Neuronal stem cell (in vitro differentiated cells): ENCODE measurements around the gene DCAF11.

Source experiments
- DNase-seq: peaks from one replicate; pipeline ENCODE4 v3.0.0-alpha.2; 2013; ENCODE audit warnings: low spot score
- H2AFZ ChIP-seq: one replicate; pipeline ENCODE4 v1.6.1; 2013; ENCODE audit warnings: mild to moderate bottlenecking, low read length, inconsistent platforms
- H2AK5ac ChIP-seq: 2 replicates; pipeline ENCODE4 v1.6.1; 2013; ENCODE audit warnings: low read depth, mild to moderate bottlenecking, inconsistent platforms, low read length, moderate library complexity, mixed read lengths
- H2BK120ac ChIP-seq: 2 replicates; pipeline ENCODE4 v1.6.1; 2013; ENCODE audit warnings: low read depth, mild to moderate bottlenecking, inconsistent platforms, low read length, moderate library complexity, mixed read lengths
- H2BK12ac ChIP-seq: one replicate; pipeline ENCODE4 v1.6.1; 2013; ENCODE audit warnings: low read length, inconsistent platforms
- H2BK15ac ChIP-seq: 2 replicates; pipeline ENCODE4 v1.6.1; 2013; ENCODE audit warnings: mild to moderate bottlenecking, low read length, inconsistent platforms, mixed read lengths
- H2BK5ac ChIP-seq: one replicate; pipeline ENCODE4 v1.6.1; 2013; ENCODE audit warnings: inconsistent platforms, mild to moderate bottlenecking, low read length, moderate library complexity
- H3K14ac ChIP-seq: one replicate; pipeline ENCODE4 v1.6.1; 2013; ENCODE audit warnings: low read length, inconsistent platforms
- H3K18ac ChIP-seq: 2 replicates; pipeline ENCODE4 v1.6.1; 2013; ENCODE audit warnings: low read length, inconsistent platforms
- H3K23ac ChIP-seq: 2 replicates; pipeline ENCODE4 v1.6.1; 2013; ENCODE audit warnings: low read depth, mild to moderate bottlenecking, mixed read lengths, low read length, inconsistent platforms; ENCODE audit not compliant: poor library complexity
- H3K27ac ChIP-seq: replicated peaks from 3 replicates; pipeline ENCODE4 v1.5.1; 2013; ENCODE audit warnings: low read length, inconsistent platforms
- H3K27me3 ChIP-seq, 3 experiments: 2 replicates each; pipeline ENCODE4 v1.6.1; 2013; ENCODE audit warnings: low read length in 3 of 3, mild to moderate bottlenecking in 2 of 3, inconsistent platforms in 1 of 3, low read depth in 1 of 3, mixed read lengths in 1 of 3, moderate library complexity in 1 of 3; ENCODE audit not compliant: control insufficient read depth in 3 of 3, insufficient read depth in 3 of 3
- H3K36me3 ChIP-seq, 2 donors: replicated peaks in 1 of 2; 2 replicates each; pipeline ENCODE4 v1.6.1; 2013; ENCODE audit warnings: low read length in 2 of 2; ENCODE audit not compliant: control insufficient read depth in 2 of 2, insufficient read depth in 2 of 2
- H3K4ac ChIP-seq: 2 replicates; pipeline ENCODE4 v1.6.1; 2013; ENCODE audit warnings: inconsistent platforms, mild to moderate bottlenecking, low read length, moderate library complexity
- H3K4me1 ChIP-seq, 2 donors: 1 replicate in 1 of 2; 2 replicates in 1 of 2; pipeline ENCODE4 v1.6.1; 2013; ENCODE audit warnings: low read length in 2 of 2, low read depth in 1 of 2; ENCODE audit not compliant: control insufficient read depth in 2 of 2, insufficient read depth in 1 of 2
- H3K4me2 ChIP-seq: one replicate; pipeline ENCODE4 v1.6.1; 2013; ENCODE audit warnings: mild to moderate bottlenecking, low read length, inconsistent platforms; ENCODE audit not compliant: insufficient read depth, poor library complexity, severe bottlenecking
- H3K4me3 ChIP-seq, 2 donors: 2 replicates each; pipeline ENCODE4 v1.5.1; 2013; ENCODE audit warnings: low read length in 2 of 2, mild to moderate bottlenecking in 2 of 2, inconsistent platforms in 1 of 2, moderate library complexity in 1 of 2
- H3K79me1 ChIP-seq: one replicate; pipeline ENCODE4 v1.6.1; 2013; ENCODE audit warnings: low read depth, mild to moderate bottlenecking, inconsistent platforms, low read length, moderate library complexity
- H3K9ac ChIP-seq: one replicate; pipeline ENCODE4 v1.6.1; 2013; ENCODE audit warnings: mild to moderate bottlenecking, low read depth, low read length, inconsistent platforms; ENCODE audit not compliant: poor library complexity
- H3K9me3 ChIP-seq, 2 donors: replicated peaks in 1 of 2; 2 replicates each; pipeline versions ENCODE3 to v1.6.1; 2013; ENCODE audit warnings: low read length in 2 of 2, mild to moderate bottlenecking in 2 of 2, inconsistent platforms in 1 of 2, low read depth in 1 of 2, mixed read lengths in 1 of 2, moderate library complexity in 1 of 2; ENCODE audit not compliant: control insufficient read depth in 2 of 2, insufficient read depth in 1 of 2
- H4K8ac ChIP-seq: one replicate; pipeline ENCODE4 v1.6.1; 2013; ENCODE audit warnings: low read depth, mild to moderate bottlenecking, inconsistent platforms, low read length, moderate library complexity
- H4K91ac ChIP-seq: one replicate; pipeline ENCODE4 v1.6.1; 2013; ENCODE audit warnings: low read length, low read depth, mild to moderate bottlenecking, inconsistent platforms; ENCODE audit not compliant: poor library complexity
- WGBS, 2 donors: extraction: QIAGEN DNeasy Blood & Tissue Kit; methylation state at CpG; one replicate each; pipeline ENCODE4 v1.1.7; 2013; ENCODE audit warnings: missing lambda C conversion rate in 2 of 2, mixed read lengths in 1 of 2; ENCODE audit not compliant: insufficient read length in 2 of 2, insufficient replicate concordance in 1 of 2; ENCODE audit errors: extremely low coverage in 2 of 2; 5-methylcytosine and 5-hydroxymethylcytosine counted together

Gene DCAF11

DNA sequence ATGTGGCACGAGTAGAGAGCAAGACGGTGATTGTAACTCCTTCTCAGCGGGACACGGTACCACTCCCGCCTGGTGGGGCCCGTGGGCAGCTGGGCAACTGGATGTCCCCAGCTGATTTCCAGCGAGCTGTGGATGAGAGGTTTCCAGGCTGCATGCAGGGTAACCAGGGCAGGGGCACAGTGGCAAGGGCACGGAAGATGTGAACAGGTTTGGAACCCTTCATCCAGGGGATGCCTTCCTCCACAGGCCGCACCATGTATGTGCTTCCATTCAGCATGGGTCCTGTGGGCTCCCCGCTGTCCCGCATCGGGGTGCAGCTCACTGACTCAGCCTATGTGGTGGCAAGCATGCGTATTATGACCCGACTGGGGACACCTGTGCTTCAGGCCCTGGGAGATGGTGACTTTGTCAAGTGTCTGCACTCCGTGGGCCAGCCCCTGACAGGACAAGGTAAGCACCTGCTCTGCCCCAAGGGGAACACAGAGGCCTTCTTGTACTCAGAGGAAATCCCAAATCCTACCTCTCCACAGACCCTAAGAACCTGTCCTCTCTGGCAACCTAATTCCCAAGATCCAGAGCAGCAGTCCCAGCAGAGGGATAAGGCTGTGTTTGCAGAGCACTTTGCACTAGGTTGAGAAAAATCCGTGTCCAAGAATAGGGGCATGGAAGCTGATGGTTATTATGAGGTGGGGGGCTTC lies 16.2 kb upstream of the DCAF11 start:
- Histone ChIP-seq H3K4me3 (no peak overlapping the region), H2BK120ac (no peak overlapping the region), H2AK5ac (no peak overlapping the region), H3K18ac (no peak overlapping the region), H3K4ac (no peak overlapping the region), H3K79me1 (no peaks in the 10 kb centered on the region), H3K27ac (no peak overlapping the region), H2AFZ (no peak overlapping the region), H3K23ac (peak overlapping the region; percentile 26), H2BK15ac (no peak overlapping the region), H3K14ac (no peak overlapping the region), H2BK5ac (no peak overlapping the region), H2BK12ac (no peak overlapping the region), H3K4me1 (peaks cover 11% of the 10 kb centered on the region in 2 donors), H4K8ac (no peak overlapping the region), H3K27me3 (no peaks in the 10 kb centered on the region), H3K9me3 (no peaks in the 10 kb centered on the region), H4K91ac (no peak overlapping the region), H3K36me3 (peaks cover 27 to 40% of the 10 kb centered on the region in 2 donors), H3K4me2 (no peak overlapping the region), H3K9ac (peak overlapping the region; percentile 60)
- DNase-seq: no peak
- no CpG with 5 or more reads among the region's 16 CpGs for WGBS, 2 donors

DNA sequence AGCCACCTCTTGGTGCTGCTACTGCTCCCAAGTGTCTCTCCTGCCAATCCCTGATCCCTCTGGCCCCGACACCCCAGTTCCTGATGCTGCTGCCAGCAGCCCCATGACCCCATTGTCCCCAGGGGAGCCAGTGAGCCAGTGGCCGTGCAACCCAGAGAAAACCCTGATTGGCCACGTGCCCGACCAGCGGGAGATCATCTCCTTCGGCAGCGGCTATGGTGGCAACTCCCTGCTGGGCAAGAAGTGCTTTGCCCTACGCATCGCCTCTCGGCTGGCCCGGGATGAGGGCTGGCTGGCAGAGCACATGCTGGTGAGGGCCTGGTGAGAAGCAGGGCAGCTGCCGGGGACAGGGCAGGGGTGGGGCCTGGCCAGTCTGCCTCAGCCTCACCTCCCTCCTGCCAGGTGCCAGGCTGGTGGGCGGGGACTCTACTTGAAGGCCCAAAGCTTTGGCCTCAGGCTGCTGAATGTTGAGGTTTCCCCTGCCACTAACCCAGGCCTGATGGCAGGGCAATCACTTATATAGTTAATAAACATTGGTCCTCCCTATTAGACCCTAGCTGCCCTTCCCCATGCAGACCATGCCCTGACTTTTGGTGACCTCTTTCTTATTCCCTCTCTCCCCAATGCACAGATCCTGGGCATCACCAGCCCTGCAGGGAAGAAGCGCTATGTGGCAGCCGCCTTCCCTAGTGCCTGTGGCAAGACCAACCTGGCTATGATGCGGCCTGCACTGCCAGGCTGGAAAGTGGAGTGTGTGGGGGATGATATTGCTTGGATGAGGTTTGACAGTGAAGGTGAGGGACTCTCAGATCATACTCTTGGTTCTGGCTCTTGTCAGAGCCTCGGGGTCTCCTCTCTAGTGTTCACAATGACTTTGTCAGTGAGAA lies 15.4 kb upstream of the DCAF11 start:
- H3K9me3 ChIP-seq: peaks cover 0 to 2% of the 10 kb centered on the region in 2 donors
- no peak overlapping the region for H2AK5ac ChIP-seq
- no peak overlapping the region for H4K8ac ChIP-seq
- no peak overlapping the region for H3K23ac ChIP-seq
- no peak overlapping the region for H2BK120ac ChIP-seq
- no peak overlapping the region for H3K4me2 ChIP-seq
- H2BK12ac ChIP-seq: no peak overlapping the region
- H3K36me3 ChIP-seq: peaks cover 31 to 48% of the 10 kb centered on the region in 2 donors
- WGBS, 2 donors: no CpG with 5 or more reads among the region's 17 CpGs
- H3K4me3 ChIP-seq: no peak overlapping the region
- H2BK5ac ChIP-seq: no peak overlapping the region
- H3K4ac ChIP-seq: no peak overlapping the region
- no peak overlapping the region for H2BK15ac ChIP-seq
- H3K79me1 ChIP-seq: no peaks in the 10 kb centered on the region
- no peak for DNase-seq
- H2AFZ ChIP-seq: no peak overlapping the region
- no peak overlapping the region for H3K14ac ChIP-seq
- peak overlapping the region; percentile 64 for H3K9ac ChIP-seq
- H3K18ac ChIP-seq: no peak overlapping the region
- no peaks in the 10 kb centered on the region for H3K27me3 ChIP-seq
- H4K91ac ChIP-seq: no peak overlapping the region
- no peak overlapping the region for H3K27ac ChIP-seq
- H3K4me1 ChIP-seq: peaks cover 7 to 11% of the 10 kb centered on the region in 2 donors

DNA sequence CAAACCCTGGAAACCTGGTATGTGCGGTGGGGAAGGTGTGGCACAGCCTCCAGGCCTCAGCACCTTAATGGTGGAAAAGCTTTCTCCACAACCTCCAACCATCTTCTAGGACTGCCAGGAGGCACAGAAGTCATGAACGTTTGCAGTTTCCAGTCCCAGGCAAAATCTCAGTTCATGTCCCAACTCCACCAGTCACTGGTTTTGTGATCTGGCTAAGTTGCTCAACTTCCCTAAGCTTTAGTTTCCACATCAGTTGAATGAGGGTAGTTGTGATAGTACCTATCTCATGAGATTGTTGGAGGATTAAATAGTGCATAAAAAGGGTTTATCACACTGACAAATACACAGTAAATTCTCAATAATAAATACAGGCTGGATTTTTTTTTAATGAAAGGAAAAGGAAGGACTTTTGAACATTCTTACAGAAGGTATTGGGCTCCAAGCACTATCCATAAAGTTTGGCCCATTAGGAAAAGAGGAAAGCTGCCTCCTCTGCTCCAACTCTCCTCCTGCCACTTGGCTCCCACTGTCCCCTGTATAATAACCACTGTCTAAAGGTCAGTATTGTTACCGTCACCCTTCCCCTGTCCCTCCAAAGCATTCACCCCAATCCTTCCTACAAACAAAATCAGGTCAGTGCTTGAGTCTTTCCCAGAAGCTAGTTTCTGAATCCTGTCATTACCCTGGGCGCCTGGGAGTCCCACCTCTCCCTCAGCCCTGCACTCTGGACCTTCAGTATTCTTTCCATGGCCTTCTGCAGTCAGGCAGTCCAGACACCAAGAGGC lies 14.2 kb upstream of the DCAF11 start:
- H3K36me3 ChIP-seq: peaks cover 31 to 48% of the 10 kb centered on the region in 2 donors
- H2BK15ac ChIP-seq: no peak overlapping the region
- H3K18ac ChIP-seq: no peak overlapping the region
- H3K27me3 ChIP-seq: no peaks in the 10 kb centered on the region
- H4K8ac ChIP-seq: no peak overlapping the region
- no peak overlapping the region for H2BK12ac ChIP-seq
- no peak overlapping the region for H3K23ac ChIP-seq
- H3K79me1 ChIP-seq: no peaks in the 10 kb centered on the region
- no peak overlapping the region for H3K4ac ChIP-seq
- no peak for DNase-seq
- no peak overlapping the region for H2AFZ ChIP-seq
- no peak overlapping the region for H2AK5ac ChIP-seq
- H3K14ac ChIP-seq: no peak overlapping the region
- no peak overlapping the region for H3K4me2 ChIP-seq
- H3K9ac ChIP-seq: no peak overlapping the region
- no peak overlapping the region for H3K4me3 ChIP-seq
- H3K27ac ChIP-seq: no peak overlapping the region
- H2BK120ac ChIP-seq: no peak overlapping the region
- no peak overlapping the region for H4K91ac ChIP-seq
- peaks cover 0 to 2% of the 10 kb centered on the region in 2 donors for H3K9me3 ChIP-seq
- no CpG with 5 or more reads among the region's 4 CpGs for WGBS, 2 donors
- peaks cover 3 to 4% of the 10 kb centered on the region in 2 donors for H3K4me1 ChIP-seq
- no peak overlapping the region for H2BK5ac ChIP-seq
